Naive thymus-derived CD4-positive, alpha-beta T cell (primary cell): ENCODE measurements around the gene JAM3. TPM values are rescaled to one million over a fixed set of nuclear protein-coding genes. Genes with fewer than 3 reads are reported as not detected.

Experiments
- ATAC-seq: fragments of 150-1000 bp; cut with Tn5 transposase; 2 replicates; pipeline ENCODE4 v1.10.0; 2021; ENCODE audit warnings: mild to moderate bottlenecking, moderate library complexity
- CTCF ChIA-PET: fragments of 350-600 bp; sonication (Branson Sonifier 250); formaldehyde crosslinking; loops from one replicate; lab custom pipeline; 2021; ENCODE audit warnings: antibody characterized with exemption; lab: Charles Lee
- POLR2A ChIA-PET: fragments of 350-600 bp; sonication (Branson Sonifier 250); formaldehyde crosslinking; loops from one replicate; lab custom pipeline; 2021; ENCODE audit warnings: antibody characterized with exemption, inconsistent platforms; lab: Charles Lee
- DNase-seq, 9 donors: peaks; one replicate each; pipeline versions ENCODE4 v3.0.0 to v3.0.0-alpha.2; 2020 to 2022; ENCODE audit warnings: mixed read lengths in 1 of 9
- H3K27ac ChIP-seq: one replicate; pipeline ENCODE4 v1.7.0; 2013; ENCODE audit warnings: mild to moderate bottlenecking, low read depth, low read length, moderate library complexity
- H3K27me3 ChIP-seq, 2 donors: one replicate each; pipeline ENCODE4 v1.7.0; 2013; ENCODE audit warnings: low read length in 2 of 2, mild to moderate bottlenecking in 2 of 2, moderate library complexity in 2 of 2; ENCODE audit not compliant: control insufficient read depth in 2 of 2, insufficient read depth in 2 of 2
- H3K36me3 ChIP-seq, 3 experiments: 1 replicate in 2 of 3; 2 replicates in 1 of 3; pipeline ENCODE4 v1.7.0; 2013; ENCODE audit warnings: low read length in 3 of 3, mild to moderate bottlenecking in 3 of 3, moderate library complexity in 1 of 3; ENCODE audit not compliant: insufficient read depth in 3 of 3, control insufficient read depth in 2 of 3
- H3K4me1 ChIP-seq, 2 donors: one replicate each; pipeline ENCODE4 v1.7.0; 2013; ENCODE audit warnings: low read length in 2 of 2, mild to moderate bottlenecking in 2 of 2, moderate library complexity in 1 of 2; ENCODE audit not compliant: control insufficient read depth in 2 of 2, insufficient read depth in 2 of 2
- H3K4me3 ChIP-seq: 2 replicates; pipeline ENCODE4 v1.7.0; 2013; ENCODE audit warnings: mild to moderate bottlenecking, low read length
- H3K9me3 ChIP-seq, 3 experiments: 1 replicate in 2 of 3; 2 replicates in 1 of 3; pipeline ENCODE4 v1.7.0; 2013; ENCODE audit warnings: low read length in 3 of 3; ENCODE audit not compliant: control insufficient read depth in 2 of 3
- H3K27ac Mint-ChIP-seq, 9 donors: one replicate each; pipeline ENCODE4 v1.8.0; 2020 to 2022; ENCODE audit warnings: mixed read lengths in 9 of 9, mild to moderate bottlenecking in 8 of 9, moderate library complexity in 5 of 9, inconsistent platforms in 2 of 9
- H3K27me3 Mint-ChIP-seq, 5 donors: one replicate each; pipeline ENCODE4 v1.8.0; 2021 to 2022; ENCODE audit warnings: mixed read lengths in 5 of 5, mild to moderate bottlenecking in 1 of 5
- H3K36me3 Mint-ChIP-seq, 5 donors: one replicate each; pipeline ENCODE4 v1.8.0; 2020 to 2022; ENCODE audit warnings: mixed read lengths in 5 of 5, mild to moderate bottlenecking in 3 of 5, inconsistent platforms in 1 of 5
- H3K4me1 Mint-ChIP-seq, 7 donors: one replicate each; pipeline ENCODE4 v1.8.0; 2020 to 2022; ENCODE audit warnings: mixed read lengths in 7 of 7, mild to moderate bottlenecking in 3 of 7, inconsistent platforms in 1 of 7
- H3K4me3 Mint-ChIP-seq, 10 donors: one replicate each; pipeline ENCODE4 v1.8.0; 2020 to 2022; ENCODE audit warnings: mild to moderate bottlenecking in 10 of 10, mixed read lengths in 10 of 10, moderate library complexity in 6 of 10, inconsistent platforms in 2 of 10
- H3K9me3 Mint-ChIP-seq, 11 donors: one replicate each; pipeline ENCODE4 v1.8.0; 2020 to 2022; ENCODE audit warnings: mixed read lengths in 11 of 11, mild to moderate bottlenecking in 4 of 11, inconsistent platforms in 1 of 11, moderate library complexity in 1 of 11
- intact Hi-C, 2 donors: fragments of 100-400 bp; cut with micrococcal nuclease; formaldehyde crosslinking; loops; one replicate each; pipeline ENCODE4 v1.15.1; 2023
- polyA plus RNA-seq, 2 donors: library from polyadenylated mRNA; unstranded; fragments of 300-500 nt; fragmentation: Illumina TruSeq; gene quantifications; one replicate each; pipeline ENCODE4 v1.2.3, GENCODE V29; 2021
- total RNA-seq, 6 experiments: library from RNA in 5 of 6; stranded (reverse) in 5 of 6; gene quantifications; 1 replicate in 5 of 6; 2 replicates in 1 of 6; pipeline ENCODE4 v1.2.3 and lab custom pipeline; 2021 to 2026

JAM3 gene
- total and polyA plus RNA-seq, 7 experiments from 2014 or later: 4.8 to 8.2 (median 6.0) TPM

DNA sequence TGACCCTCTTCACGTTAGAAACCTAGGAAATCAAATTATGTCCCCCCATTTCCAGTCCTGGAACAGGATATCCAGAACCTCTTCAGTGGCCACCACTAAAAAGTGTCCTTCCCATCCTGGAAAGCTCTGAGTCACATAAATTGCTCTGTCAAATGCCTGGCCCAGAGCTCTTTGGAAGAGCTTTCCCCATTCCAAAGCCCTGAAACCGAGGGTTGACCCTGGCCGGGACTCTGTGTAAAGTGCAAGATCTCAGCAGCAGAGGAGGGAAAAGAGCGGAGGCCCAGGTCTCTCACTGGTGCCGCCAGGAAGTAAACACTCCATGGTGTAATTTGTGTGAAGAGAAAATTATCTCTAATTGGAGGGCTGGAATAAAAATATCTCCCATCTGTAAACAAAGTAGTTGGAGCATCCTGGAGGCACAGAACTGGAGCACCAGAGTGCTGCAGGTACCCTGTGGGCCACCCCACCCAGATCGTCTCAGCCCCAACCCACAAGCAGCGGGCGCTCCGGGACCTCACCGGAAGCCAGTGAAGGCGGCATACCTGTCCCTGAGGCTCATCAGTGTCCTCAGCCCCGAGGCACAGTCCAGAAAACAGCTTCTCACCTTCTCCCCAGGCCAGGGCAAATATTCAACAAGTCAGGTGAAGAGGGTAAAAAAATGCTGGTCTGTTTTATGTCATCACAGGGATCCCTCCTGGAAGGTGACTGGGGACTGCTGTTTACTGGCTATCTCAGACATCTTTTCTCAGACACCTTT lies 4.7 kb upstream of the JAM3 start:
- ChIA-PET CTCF (interaction anchor here (0.7 to 1.1 kb wide), 2 partner anchors 72 to 136 kb away, joined by 3 read pairs; no protein-coding TSS in a partner anchor), POLR2A (no interaction called here)
- peaks cover 5 to 39% (median 9%) of the 10 kb centered on the region in 7 donors for H3K4me1 Mint-ChIP-seq
- peaks cover 0 to 3% (median 0%) of the 10 kb centered on the region in 5 donors for H3K36me3 Mint-ChIP-seq
- Histone ChIP-seq H3K4me1 (peaks cover 6% of the 10 kb centered on the region in 2 donors), H3K27ac (no peak overlapping the region), H3K36me3 (no peaks in the 10 kb centered on the region), H3K9me3 (no peaks in the 10 kb centered on the region), H3K27me3 (no peaks in the 10 kb centered on the region), H3K4me3 (no peak overlapping the region)
- no peak for DNase-seq
- ATAC-seq: no peak
- peaks cover 0 to 1% (median 0%) of the 10 kb centered on the region in 11 donors for H3K9me3 Mint-ChIP-seq
- no peak overlapping the region for H3K27ac Mint-ChIP-seq
- H3K4me3 Mint-ChIP-seq: no peak overlapping the region
- intact Hi-C loops: loop anchor here in 1 of 2 donors (10.0 kb wide), 1 partner anchor 161 kb away; the partner anchor contains the start of genes NCAPD3 and VPS26B
- peaks cover 8 to 58% (median 15%) of the 10 kb centered on the region in 5 donors for H3K27me3 Mint-ChIP-seq

DNA sequence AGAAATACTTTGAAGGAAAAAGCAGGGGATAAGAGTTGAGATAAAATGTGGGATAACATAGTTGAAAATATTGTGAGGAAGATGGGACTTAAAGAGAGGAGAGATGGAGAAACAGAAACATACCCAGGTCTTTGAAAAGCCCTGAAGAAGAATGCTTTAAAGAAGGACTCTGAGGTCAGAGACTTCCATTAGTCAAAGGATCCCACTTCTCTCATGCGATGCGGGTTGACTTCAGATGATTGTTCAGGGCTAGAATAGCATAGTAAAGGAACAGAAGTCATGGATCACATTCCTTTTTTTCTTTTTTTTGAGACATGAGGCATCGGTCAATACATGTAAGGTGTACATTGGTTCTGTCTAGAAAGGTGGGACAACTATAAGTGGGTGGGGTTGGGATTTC lies 3.5 kb upstream of the JAM3 start:
- ATAC-seq (no peak), DNase-seq (no peak)
- H3K27me3 ChIP-seq: no peaks in the 10 kb centered on the region
- H3K4me3 Mint-ChIP-seq: no peak overlapping the region
- intact Hi-C loops: loop anchor here (5.0 to 10.0 kb wide), 3 partner anchors 72 to 212 kb away; partner anchors contain the start of genes GLB1L3 (in 1 of the 2), NCAPD3 (in 1 of the 2) and VPS26B (in 1 of the 2)
- H3K4me1 ChIP-seq: peaks cover 6% of the 10 kb centered on the region in 2 donors
- peaks cover 5 to 38% (median 16%) of the 10 kb centered on the region in 7 donors for H3K4me1 Mint-ChIP-seq
- H3K9me3 Mint-ChIP-seq: peaks cover 0 to 1% (median 0%) of the 10 kb centered on the region in 11 donors
- POLR2A ChIA-PET: no interaction called here
- no peak overlapping the region for H3K27ac ChIP-seq
- H3K36me3 Mint-ChIP-seq: peaks cover 0 to 3% (median 0%) of the 10 kb centered on the region in 5 donors
- H3K4me3 ChIP-seq: no peak overlapping the region
- H3K27me3 Mint-ChIP-seq: peaks cover 4 to 59% (median 6%) of the 10 kb centered on the region in 5 donors
- no peaks in the 10 kb centered on the region for H3K36me3 ChIP-seq
- no peaks in the 10 kb centered on the region for H3K9me3 ChIP-seq
- CTCF ChIA-PET: interaction anchor here (1.1 kb wide), 1 partner anchor 97 kb away, joined by 3 read pairs; no protein-coding TSS in a partner anchor
- peak overlapping the region in 3 of 9 donors; percentile 6 to 78 (median 23) for H3K27ac Mint-ChIP-seq

DNA sequence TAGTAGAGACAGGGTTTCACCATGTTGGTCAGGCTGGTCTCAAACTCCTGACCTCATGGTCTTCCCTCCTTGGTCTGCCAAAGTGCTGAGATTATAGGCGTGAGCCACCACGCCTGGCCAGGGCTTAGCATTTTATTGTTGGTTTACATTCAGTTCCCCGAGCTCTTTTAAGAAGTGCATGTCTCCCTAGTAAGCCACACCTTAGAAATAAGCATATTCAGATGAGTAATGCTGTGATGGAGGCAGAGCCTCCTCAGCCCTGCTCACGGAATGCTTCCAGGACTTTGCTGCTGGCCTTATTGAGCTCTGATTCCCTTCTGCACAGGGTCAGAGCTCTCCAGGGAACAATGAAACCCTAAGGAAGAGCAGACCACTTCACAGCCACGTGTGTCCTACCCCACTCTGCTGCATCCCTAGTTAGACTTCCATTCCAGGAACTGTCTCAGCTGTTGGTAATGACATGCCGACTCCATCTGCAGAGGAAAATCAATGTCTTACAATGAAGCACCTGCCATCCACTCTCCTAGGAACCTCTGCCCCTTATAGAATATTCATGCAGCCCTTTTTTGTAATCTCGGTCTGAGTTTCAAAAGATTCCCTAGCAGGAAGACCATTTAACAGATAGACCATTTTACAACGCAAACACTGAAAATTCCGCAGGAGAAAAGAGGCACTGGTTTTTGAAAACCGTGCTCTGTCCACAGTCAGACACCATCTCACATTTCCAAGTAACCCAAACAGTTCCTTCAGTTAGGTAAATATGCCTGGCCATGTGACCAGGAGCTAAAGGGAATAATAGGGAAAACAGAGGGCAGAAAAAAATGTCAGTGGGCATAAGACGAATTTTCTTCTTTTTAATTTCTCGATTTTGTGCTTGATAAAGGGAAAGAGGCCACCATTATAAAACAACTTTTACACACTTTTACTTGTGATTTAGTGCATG lies 1.7 kb upstream of the JAM3 start:
- H3K9me3 Mint-ChIP-seq: peaks cover 0 to 1% (median 0%) of the 10 kb centered on the region in 11 donors
- Histone ChIP-seq H3K4me3 (no peak overlapping the region), H3K27me3 (no peaks in the 10 kb centered on the region), H3K27ac (no peak overlapping the region), H3K4me1 (peaks cover 6% of the 10 kb centered on the region in 2 donors), H3K9me3 (no peaks in the 10 kb centered on the region), H3K36me3 (no peaks in the 10 kb centered on the region)
- intact Hi-C loops: loop anchor here (5.0 to 10.0 kb wide), 3 partner anchors 70 to 210 kb away; partner anchors contain the start of genes GLB1L3 (in 1 of the 2), NCAPD3 (in 1 of the 2) and VPS26B (in 1 of the 2)
- H3K27me3 Mint-ChIP-seq: peaks cover 0 to 70% (median 6%) of the 10 kb centered on the region in 5 donors
- H3K4me3 Mint-ChIP-seq: no peak overlapping the region
- DNase-seq (no peak), ATAC-seq (no peak)
- CTCF ChIA-PET: interaction anchor here (1.0 to 1.2 kb wide), 2 partner anchors 11 to 119 kb away, joined by 3 to 4 read pairs; no protein-coding TSS in a partner anchor
- H3K4me1 Mint-ChIP-seq: peaks cover 5 to 23% (median 19%) of the 10 kb centered on the region in 7 donors
- POLR2A ChIA-PET: interaction anchor here (0.6 to 1.0 kb wide), 2 partner anchors 17 to 23 kb away, joined by 3 to 4 read pairs; no protein-coding TSS in a partner anchor
- peak overlapping the region in 2 of 9 donors; percentile 41 to 51 for H3K27ac Mint-ChIP-seq
- H3K36me3 Mint-ChIP-seq: peaks cover 0 to 2% (median 0%) of the 10 kb centered on the region in 5 donors

DNA sequence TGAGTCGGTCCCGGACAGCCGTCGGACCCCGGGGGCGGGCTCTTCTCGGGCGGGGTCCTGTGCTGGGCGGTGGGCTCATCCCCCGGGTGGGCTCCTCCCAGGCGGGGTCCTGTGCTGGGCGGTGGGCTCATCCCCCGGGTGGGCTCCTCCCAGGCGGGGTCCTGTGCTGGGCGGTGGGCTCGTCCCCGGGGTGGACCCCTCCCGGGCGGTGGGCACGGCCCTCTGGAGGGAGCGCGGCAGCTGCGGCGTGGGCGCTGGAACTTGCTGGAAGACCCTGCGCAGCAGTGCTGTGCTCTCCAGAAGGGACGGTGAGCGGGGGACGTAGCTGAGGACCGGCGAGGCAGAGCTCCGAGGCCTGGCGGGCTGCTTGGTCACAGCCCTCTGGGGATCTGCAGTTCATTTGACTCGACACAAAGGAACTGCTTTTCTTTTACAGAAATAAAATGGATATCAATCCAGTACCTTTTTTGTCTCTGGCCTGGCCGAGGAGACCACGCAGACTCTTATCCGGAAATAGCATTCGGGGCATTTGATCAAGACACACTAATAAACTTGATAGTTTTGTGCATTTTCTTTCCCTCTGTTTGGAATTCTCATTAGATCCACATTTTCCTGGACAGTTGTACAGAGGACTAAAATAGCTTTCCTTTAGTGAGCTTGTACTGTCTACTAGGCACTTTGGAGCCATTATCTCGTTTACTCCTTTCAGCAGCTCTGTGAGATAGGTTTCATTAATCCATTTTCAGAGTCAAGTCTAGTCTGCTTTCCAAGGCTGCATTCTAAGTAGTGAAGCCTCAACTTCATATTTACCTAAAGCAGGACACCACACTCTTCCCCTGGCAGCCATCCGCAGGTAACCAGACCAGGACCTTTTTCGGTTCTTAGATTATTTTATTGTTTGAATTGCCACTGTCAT lies 812 bp downstream of the JAM3 start:
- Mint-ChIP-seq H3K4me3 (peak overlapping the region; percentile 60 to 97 (median 70)), H3K4me1 (peaks cover 5 to 22% (median 13%) of the 10 kb centered on the region in 7 donors), H3K27me3 (peaks cover 0 to 82% (median 6%) of the 10 kb centered on the region in 5 donors), H3K9me3 (peaks cover 0 to 3% (median 0%) of the 10 kb centered on the region in 11 donors), H3K36me3 (peaks cover 0 to 2% (median 0%) of the 10 kb centered on the region in 5 donors), H3K27ac (peak overlapping the region; percentile 20 to 89 (median 55))
- peaks cover 6% of the 10 kb centered on the region in 2 donors for H3K4me1 ChIP-seq
- CTCF ChIA-PET: no interaction called here
- H3K4me3 ChIP-seq: peak overlapping the region; percentile 71
- DNase-seq (no peak), ATAC-seq (no peak)
- H3K27ac ChIP-seq: peak overlapping the region; percentile 71
- intact Hi-C loops: loop anchor here (1.0 to 10.0 kb wide), 8 partner anchors 19 to 261 kb away; partner anchors contain the start of genes GLB1L2 (in 1 of the 2), GLB1L3 (in 1 of the 2), NCAPD3 (in 1 of the 2) and VPS26B (in 1 of the 2)
- H3K27me3 ChIP-seq: no peaks in the 10 kb centered on the region
- H3K9me3 ChIP-seq: no peaks in the 10 kb centered on the region
- no peaks in the 10 kb centered on the region for H3K36me3 ChIP-seq
- POLR2A ChIA-PET: interaction anchor here (0.7 to 1.2 kb wide), 3 partner anchors 42 to 184 kb away, joined by 3 read pairs; partner anchors contain the start of genes ACAD8 and VPS26B

DNA sequence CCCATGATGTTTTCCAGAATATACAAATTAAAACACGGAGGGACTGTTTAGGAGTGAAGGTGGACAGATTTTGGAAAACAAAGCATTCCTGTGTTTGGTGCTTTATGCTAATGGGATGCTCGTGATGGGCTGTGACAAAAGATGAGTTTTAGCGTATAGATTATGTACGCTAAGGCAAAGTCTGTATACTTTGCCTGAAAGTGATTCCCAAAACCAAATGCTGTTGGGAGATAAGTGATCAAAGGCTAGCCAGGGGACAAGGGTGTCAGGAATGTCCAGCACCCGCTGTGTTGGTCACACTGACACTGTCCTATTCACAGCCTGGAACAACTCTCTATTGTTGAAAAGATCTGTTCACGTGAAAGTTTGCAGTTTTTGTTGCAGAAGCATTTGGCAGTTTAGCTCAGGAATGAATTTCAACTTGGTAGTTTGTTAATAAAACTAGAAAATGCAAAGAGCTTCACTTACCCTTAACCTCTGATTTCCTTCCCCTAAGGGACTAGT lies 1.5 kb downstream of the JAM3 start:
- Mint-ChIP-seq H3K9me3 (peaks cover 0 to 3% (median 0%) of the 10 kb centered on the region in 11 donors), H3K4me1 (peaks cover 5 to 22% (median 13%) of the 10 kb centered on the region in 7 donors), H3K36me3 (peaks cover 0 to 2% (median 0%) of the 10 kb centered on the region in 5 donors), H3K27me3 (peaks cover 0 to 82% (median 2%) of the 10 kb centered on the region in 5 donors), H3K27ac (peak overlapping the region in 8 of 9 donors; percentile 20 to 89 (median 70)), H3K4me3 (peak overlapping the region in 6 of 10 donors; percentile 11 to 73 (median 62))
- CTCF ChIA-PET: no interaction called here
- POLR2A ChIA-PET: interaction anchor here (1.0 kb wide), 1 partner anchor 154 kb away, joined by 3 read pairs; the partner anchor contains the start of gene VPS26B
- intact Hi-C loops: no loop called here
- Histone ChIP-seq H3K27me3 (no peaks in the 10 kb centered on the region), H3K4me1 (peaks cover 6% of the 10 kb centered on the region in 2 donors), H3K9me3 (no peaks in the 10 kb centered on the region), H3K4me3 (no peak overlapping the region), H3K27ac (no peak overlapping the region), H3K36me3 (no peaks in the 10 kb centered on the region)
- DNase-seq (no peak), ATAC-seq (no peak)
